ENCODE data around the gene NAT10. TPM values are rescaled to one million over a fixed set of nuclear protein-coding genes. Genes with fewer than 3 reads are reported as not detected.

Gene NAT10
- total RNA-seq, 1 donor from 2014 or later: 22.3 TPM

DNA sequence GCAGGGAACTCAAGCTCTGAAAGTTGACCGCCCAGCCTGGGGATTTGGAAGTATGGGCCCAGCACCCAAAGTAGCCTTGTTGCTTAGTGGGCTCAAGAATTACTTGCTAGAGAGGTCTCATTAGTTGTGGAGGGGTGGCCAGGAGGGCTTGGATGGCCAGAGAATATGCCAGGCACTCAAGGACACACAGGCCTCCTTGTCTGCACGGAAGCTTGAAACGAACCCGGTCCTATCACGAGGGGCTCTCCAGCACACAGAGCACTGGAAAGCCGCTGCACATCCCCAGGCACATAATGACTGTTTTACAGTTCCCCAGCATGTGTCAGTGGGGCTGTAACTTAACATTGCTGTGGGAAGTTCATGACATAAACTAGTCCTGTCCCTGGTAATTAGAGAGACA, 55.9 kb downstream of the NAT10 start:
- Histone ChIP-seq H3K9me3 (replicated peaks) (no peaks in the 10 kb centered on the region), H3K36me3 (peaks cover 29% of the 10 kb centered on the region), H3K27ac (replicated peaks) (no peak overlapping the region), H3K27me3 (ENCODE audit: low read depth) (no peaks in the 10 kb centered on the region), H3K4me1 (peaks cover 18% of the 10 kb centered on the region), H3K4me3 (no peak overlapping the region)
- intact Hi-C loops (cut with micrococcal nuclease): no loop called here
- DNase-seq: no peak
- TF ChIP-seq, protein P1, sequence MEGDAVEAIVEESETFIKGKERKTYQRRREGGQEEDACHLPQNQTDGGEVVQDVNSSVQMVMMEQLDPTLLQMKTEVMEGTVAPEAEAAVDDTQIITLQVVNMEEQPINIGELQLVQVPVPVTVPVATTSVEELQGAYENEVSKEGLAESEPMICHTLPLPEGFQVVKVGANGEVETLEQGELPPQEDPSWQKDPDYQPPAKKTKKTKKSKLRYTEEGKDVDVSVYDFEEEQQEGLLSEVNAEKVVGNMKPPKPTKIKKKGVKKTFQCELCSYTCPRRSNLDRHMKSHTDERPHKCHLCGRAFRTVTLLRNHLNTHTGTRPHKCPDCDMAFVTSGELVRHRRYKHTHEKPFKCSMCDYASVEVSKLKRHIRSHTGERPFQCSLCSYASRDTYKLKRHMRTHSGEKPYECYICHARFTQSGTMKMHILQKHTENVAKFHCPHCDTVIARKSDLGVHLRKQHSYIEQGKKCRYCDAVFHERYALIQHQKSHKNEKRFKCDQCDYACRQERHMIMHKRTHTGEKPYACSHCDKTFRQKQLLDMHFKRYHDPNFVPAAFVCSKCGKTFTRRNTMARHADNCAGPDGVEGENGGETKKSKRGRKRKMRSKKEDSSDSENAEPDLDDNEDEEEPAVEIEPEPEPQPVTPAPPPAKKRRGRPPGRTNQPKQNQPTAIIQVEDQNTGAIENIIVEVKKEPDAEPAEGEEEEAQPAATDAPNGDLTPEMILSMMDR (IDR thresholded peaks at IDR 0.05; ENCODE audit: borderline replicate concordance): no peak

DNA sequence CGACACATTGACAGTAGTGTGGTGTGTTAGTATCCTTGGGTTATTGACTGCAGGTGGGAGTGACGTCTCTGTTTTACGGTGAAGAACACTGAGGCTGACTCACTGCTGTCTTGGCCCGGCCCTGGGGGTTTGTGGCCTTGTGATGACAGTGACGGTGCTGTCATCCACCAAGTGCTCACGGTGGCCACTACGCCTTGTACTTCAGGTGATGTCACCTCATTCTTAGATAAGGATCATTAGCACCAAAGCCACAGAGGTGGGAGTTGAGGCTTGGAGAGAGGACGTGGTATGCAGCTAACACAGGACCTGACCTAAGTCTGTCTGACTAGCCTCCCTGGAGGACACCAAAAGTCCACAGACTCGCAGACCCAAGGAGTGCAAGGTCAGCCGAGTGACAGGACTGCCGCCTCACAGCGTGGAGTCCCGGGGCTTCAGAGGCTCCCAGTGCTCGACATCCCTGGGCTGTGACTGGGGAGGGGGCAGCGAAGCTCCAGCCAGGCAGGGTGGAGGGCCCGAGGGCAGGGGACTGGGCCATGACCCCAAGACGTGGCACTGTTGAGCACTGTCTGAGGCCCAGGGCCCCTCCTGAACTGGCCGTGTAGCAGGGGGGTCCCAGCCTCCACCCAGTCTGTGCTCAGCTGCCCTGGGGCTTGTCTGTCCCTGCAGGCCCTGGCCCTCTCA, 56.5 kb downstream of the NAT10 start:
- no peak overlapping the region for H3K27ac ChIP-seq (replicated peaks)
- DNase-seq: no peak
- H3K9me3 ChIP-seq (replicated peaks): no peaks in the 10 kb centered on the region
- intact Hi-C loops (cut with micrococcal nuclease): no loop called here
- TF ChIP-seq, protein P1 (IDR thresholded peaks at IDR 0.05; ENCODE audit: borderline replicate concordance): no peak
- H3K4me1 ChIP-seq: peaks cover 20% of the 10 kb centered on the region
- H3K36me3 ChIP-seq: peaks cover 29% of the 10 kb centered on the region
- no peaks in the 10 kb centered on the region for H3K27me3 ChIP-seq (ENCODE audit: low read depth)
- no peak overlapping the region for H3K4me3 ChIP-seq

DNA sequence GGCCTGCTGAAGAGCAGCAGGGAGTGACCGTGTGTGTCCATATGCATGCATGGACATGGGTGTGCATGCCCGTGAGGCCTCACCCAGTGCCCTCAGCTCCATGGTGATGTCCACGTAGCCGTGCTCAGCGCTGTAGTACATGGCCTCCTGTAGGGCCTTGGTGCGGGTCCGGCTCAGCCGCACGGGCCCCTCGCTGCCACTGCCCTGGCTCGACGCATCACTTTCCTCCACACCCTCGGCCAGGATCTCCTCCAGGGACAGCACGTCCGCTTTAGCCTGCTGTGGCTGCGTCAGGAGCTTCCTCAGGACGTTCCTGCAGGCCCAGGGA, 57.0 kb downstream of the NAT10 start:
- intact Hi-C loops (cut with micrococcal nuclease): no loop called here
- H3K9me3 ChIP-seq (replicated peaks): no peaks in the 10 kb centered on the region
- TF ChIP-seq, protein P1 (IDR thresholded peaks at IDR 0.05; ENCODE audit: borderline replicate concordance): no peak
- no peaks in the 10 kb centered on the region for H3K27me3 ChIP-seq (ENCODE audit: low read depth)
- peaks cover 15% of the 10 kb centered on the region for H3K4me1 ChIP-seq
- no peak overlapping the region for H3K27ac ChIP-seq (replicated peaks)
- no peak for DNase-seq
- no peak overlapping the region for H3K4me3 ChIP-seq
- peaks cover 30% of the 10 kb centered on the region for H3K36me3 ChIP-seq

DNA sequence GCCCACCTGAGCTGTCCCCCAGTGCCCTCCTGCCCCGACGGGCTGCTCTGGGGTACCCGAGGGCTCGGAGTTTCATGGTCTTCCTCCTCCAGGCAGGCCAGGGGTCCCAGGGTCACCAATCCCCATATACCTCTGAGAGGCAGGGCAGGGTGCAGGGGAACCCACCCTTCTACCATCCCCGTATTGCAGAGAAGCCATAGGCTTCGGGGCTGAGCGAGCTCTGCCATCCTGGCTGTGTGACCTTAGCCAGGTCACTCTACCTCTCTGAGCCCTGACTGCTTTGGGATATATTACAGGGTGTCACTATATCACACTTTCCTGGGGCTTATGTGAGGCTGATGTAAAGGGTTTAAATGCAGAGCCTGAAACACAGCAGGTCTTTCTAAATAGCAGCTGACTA, 57.4 kb downstream of the NAT10 start:
- intact Hi-C loops (cut with micrococcal nuclease): no loop called here
- Histone ChIP-seq H3K9me3 (replicated peaks) (no peaks in the 10 kb centered on the region), H3K4me1 (peaks cover 12% of the 10 kb centered on the region)

DNA sequence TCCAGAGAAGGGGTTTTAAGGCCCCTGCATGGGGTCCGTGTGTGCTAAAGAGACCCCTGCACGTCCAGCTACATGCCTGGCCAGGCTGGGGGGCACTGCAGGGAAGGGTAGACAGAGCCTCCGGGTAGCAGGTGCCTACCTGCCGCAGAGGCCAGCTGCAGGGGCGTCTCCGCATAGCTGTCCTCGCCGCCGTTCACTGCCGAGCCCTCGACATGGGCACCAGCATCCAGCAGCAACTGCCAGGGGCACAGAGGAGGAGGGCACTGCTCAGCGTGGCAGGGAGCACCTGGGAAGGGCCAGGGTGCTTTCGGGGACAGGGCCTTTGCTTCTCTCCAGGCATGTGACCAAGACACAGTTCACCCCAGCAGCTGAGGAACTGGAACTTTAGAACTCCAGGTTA, 59.7 kb downstream of the NAT10 start:
- TF ChIP-seq, protein P1 (IDR thresholded peaks at IDR 0.05; ENCODE audit: borderline replicate concordance): no peak
- Histone ChIP-seq H3K36me3 (peaks cover 35% of the 10 kb centered on the region), H3K27ac (replicated peaks) (no peak overlapping the region), H3K4me3 (no peak overlapping the region), H3K4me1 (peaks cover 4% of the 10 kb centered on the region), H3K27me3 (ENCODE audit: low read depth) (no peaks in the 10 kb centered on the region), H3K9me3 (replicated peaks) (no peaks in the 10 kb centered on the region)
- DNase-seq: no peak
- intact Hi-C loops (cut with micrococcal nuclease): no loop called here

More for the DNA sequence above, 57.4 kb downstream of the NAT10 start:
- Histone ChIP-seq H3K27me3 (ENCODE audit: low read depth) (no peaks in the 10 kb centered on the region), H3K36me3 (peaks cover 34% of the 10 kb centered on the region), H3K27ac (replicated peaks) (no peak overlapping the region), H3K4me3 (no peak overlapping the region)
- TF ChIP-seq, protein P1 (IDR thresholded peaks at IDR 0.05; ENCODE audit: borderline replicate concordance): no peak
- DNase-seq: no peak
